ENCODE results near the gene SHANK1.

The SHANK1 gene

DNA sequence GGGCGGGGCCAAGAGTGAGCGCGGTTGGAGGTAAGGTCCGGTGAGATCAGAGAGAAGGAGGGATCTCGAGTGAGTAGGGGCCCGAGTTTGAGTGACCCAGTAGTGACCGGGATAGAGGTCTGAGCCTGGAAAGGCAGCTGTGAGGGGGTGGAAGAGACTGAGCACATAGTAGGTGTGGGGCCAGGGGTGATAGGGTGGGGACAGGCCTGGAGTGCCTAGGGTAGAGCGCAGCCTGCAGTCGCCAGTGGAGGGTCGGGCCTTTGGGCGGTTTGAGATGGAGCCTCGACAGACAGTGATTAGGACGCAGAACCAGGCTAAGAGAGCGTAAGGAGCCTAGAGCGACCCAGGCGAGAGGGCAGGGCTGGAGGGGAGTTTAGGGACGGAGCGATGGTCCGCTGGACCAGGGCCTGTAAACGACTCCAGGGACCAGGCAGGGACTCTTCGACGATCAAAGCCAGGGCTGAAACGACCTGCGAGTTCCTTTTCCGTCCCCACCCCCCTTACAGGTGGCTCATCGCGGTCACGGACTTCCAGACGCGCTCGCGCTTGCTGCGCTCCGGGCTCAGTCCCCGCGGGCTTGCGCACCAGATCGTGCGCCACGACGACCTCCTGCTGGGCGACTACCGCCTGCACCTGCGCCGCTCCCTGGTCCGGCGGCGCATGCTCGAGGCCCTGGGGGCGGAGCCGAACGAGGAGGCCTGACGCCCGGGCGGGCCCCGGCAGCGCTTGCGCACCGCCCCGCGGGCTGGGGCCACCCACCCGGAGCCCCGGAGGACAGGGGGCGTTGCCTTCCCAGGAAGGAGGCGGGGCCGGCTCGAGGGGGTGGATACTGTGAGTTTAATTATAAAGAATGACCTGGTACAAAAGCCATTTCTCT lies 60.9 kb downstream of the SHANK1 start:
- H3K4me3 ChIP-seq (ENCODE audit: low read depth, low read length): peak overlapping the region; percentile 77
- no peaks in the 10 kb centered on the region for H3K36me3 ChIP-seq (ENCODE audit: insufficient read depth, low read length)
- H3K79me2 ChIP-seq (ENCODE audit: control insufficient read depth, insufficient read depth, low read length, unreplicated experiment): no peaks in the 10 kb centered on the region
- H3K27ac ChIP-seq (ENCODE audit: low read depth, low read length): peak overlapping the region; percentile 49; the same call in 1 of the 2 replicates
- peak overlapping the region; percentile 32 for H2AFZ ChIP-seq (ENCODE audit: low read length, unreplicated experiment)
- no peaks in the 10 kb centered on the region for H3K4me1 ChIP-seq (ENCODE audit: control insufficient read depth, insufficient read depth, low read length, unreplicated experiment)
- H3K27me3 ChIP-seq (ENCODE audit: insufficient read depth, low read length): peaks cover 21% of the 10 kb centered on the region; the same call in 1 of the 2 replicates

DNA sequence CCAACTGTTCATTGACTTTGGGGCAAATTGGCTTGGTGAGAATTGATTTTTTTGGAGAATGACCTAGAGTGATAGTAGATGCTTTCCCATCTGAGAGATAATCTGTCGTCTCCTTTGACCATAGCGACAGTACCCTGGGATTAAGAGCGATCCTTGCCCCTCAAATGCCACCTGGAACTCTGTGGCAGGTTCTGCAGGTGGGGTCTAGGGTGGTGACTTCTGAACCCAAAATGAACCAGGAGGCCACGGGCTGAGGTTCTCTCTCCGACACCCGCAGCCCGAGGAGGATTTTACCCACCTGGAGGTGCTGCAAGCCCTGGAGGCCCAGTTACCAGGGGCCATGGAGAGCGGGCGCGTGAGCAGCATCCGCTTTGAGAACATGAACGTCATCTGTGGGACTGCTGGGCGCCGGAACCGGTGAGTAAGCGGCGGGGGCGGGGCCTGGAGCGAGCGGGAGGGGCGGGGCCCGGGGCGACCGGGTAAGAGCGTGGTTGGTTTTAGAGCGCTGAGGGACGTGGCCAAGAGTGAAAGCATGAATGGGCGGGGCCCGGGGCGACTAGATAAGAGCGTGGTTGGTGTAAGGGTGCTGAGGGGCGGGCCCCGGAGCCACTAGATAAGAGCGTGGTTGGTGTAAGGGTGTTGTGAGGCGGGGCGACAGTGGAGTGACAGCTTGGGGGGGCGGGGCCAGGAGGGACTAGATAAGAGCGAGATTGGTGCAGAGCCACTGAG lies 61.7 kb downstream of the SHANK1 start:
- H3K27ac ChIP-seq (ENCODE audit: low read depth, low read length): peak overlapping the region; percentile 51; the same call in 1 of the 2 replicates
- peak overlapping the region; percentile 77 for H3K4me3 ChIP-seq (ENCODE audit: low read depth, low read length)
- H3K27me3 ChIP-seq (ENCODE audit: insufficient read depth, low read length): peaks cover 28% of the 10 kb centered on the region; the same call in 1 of the 2 replicates
- H3K36me3 ChIP-seq (ENCODE audit: insufficient read depth, low read length): no peaks in the 10 kb centered on the region
- no peaks in the 10 kb centered on the region for H3K79me2 ChIP-seq (ENCODE audit: control insufficient read depth, insufficient read depth, low read length, unreplicated experiment)
- H2AFZ ChIP-seq (ENCODE audit: low read length, unreplicated experiment): peak overlapping the region; percentile 29
- H3K4me1 ChIP-seq (ENCODE audit: control insufficient read depth, insufficient read depth, low read length, unreplicated experiment): no peaks in the 10 kb centered on the region

DNA sequence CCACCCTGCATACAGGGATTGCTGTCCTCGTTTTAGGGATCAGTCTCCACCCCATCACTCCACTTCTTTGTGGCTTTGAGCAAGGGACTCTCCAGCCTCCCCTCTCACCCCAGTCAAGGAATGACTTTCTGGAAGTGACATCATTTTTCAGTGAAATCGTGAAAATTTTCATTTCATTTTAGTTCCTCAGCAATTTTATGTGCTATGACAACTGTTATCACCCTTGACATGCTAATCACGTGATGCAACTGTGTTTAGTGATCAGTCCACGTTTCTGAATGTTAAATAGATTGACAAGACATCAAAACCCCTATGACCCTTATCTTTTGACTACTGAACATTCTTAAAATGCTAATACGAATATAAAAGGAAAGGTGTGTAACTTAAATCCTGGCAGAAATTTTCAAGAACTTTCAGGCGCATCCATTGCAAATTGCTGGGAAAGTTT lies 62.4 kb downstream of the SHANK1 start:
- Histone ChIP-seq H3K27me3 (ENCODE audit: insufficient read depth, low read length) (peaks cover 32% of the 10 kb centered on the region; the same call in 1 of the 2 replicates), H3K27ac (ENCODE audit: low read depth, low read length) (peak overlapping the region; percentile 51; the same call in 1 of the 2 replicates), H2AFZ (ENCODE audit: low read length, unreplicated experiment) (no peak overlapping the region), H3K4me1 (ENCODE audit: control insufficient read depth, insufficient read depth, low read length, unreplicated experiment) (no peaks in the 10 kb centered on the region), H3K79me2 (ENCODE audit: control insufficient read depth, insufficient read depth, low read length, unreplicated experiment) (no peaks in the 10 kb centered on the region), H3K36me3 (ENCODE audit: insufficient read depth, low read length) (no peaks in the 10 kb centered on the region), H3K4me3 (ENCODE audit: low read depth, low read length) (peak overlapping the region; percentile 67)

DNA sequence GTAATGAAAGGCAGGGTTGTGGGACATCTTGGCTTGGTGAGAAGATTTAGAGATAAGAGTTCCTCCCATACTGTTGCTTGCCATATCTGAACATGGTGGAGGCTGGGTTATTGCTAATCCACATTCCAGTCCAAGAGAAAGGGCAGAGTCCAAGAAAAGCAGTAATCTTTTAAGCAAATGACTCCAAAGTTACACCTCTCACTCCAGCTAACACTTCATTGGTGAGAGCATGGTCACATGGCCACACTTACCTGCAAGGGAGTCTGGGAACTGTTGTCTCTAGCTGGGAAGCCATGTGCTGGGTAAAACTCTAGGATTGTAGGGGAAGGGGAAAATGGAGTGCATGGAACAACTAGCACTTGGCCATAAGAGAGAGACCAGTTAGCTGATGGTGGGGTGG lies 64.7 kb downstream of the SHANK1 start:
- Histone ChIP-seq H3K4me3 (ENCODE audit: low read depth, low read length) (no peak overlapping the region), H3K79me2 (ENCODE audit: control insufficient read depth, insufficient read depth, low read length, unreplicated experiment) (no peaks in the 10 kb centered on the region), H3K4me1 (ENCODE audit: control insufficient read depth, insufficient read depth, low read length, unreplicated experiment) (no peaks in the 10 kb centered on the region), H3K27me3 (ENCODE audit: insufficient read depth, low read length) (peaks cover 24% of the 10 kb centered on the region; the same call in 1 of the 2 replicates), H2AFZ (ENCODE audit: low read length, unreplicated experiment) (no peak overlapping the region), H3K27ac (ENCODE audit: low read depth, low read length) (no peak overlapping the region), H3K36me3 (ENCODE audit: insufficient read depth, low read length) (no peaks in the 10 kb centered on the region)

DNA sequence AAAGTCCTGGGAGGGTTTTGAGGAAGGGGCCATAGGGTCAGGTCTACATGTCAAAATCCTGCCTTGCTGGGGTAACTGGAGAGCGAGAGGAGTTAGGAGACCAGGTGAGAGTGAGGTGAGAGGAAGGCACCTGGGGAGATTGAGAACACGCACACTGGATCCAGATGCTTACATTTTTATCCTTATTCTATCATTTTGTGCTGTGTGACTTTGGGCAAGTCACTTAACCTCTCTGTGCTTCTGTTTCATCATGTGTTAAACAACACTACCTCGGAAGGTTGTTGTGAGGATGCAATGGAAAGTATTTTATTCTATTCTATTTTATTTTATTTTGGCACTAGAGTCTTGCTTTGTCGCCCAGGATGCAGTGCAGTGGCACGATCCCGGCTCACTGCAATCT lies 66.9 kb downstream of the SHANK1 start:
- H3K36me3 ChIP-seq (ENCODE audit: insufficient read depth, low read length): no peaks in the 10 kb centered on the region
- no peak overlapping the region for H3K27ac ChIP-seq (ENCODE audit: low read depth, low read length)
- H2AFZ ChIP-seq (ENCODE audit: low read length, unreplicated experiment): no peak overlapping the region
- peaks cover 23% of the 10 kb centered on the region; the same call in 1 of the 2 replicates for H3K27me3 ChIP-seq (ENCODE audit: insufficient read depth, low read length)
- no peaks in the 10 kb centered on the region for H3K4me1 ChIP-seq (ENCODE audit: control insufficient read depth, insufficient read depth, low read length, unreplicated experiment)
- no peaks in the 10 kb centered on the region for H3K79me2 ChIP-seq (ENCODE audit: control insufficient read depth, insufficient read depth, low read length, unreplicated experiment)
- H3K4me3 ChIP-seq (ENCODE audit: low read depth, low read length): no peak overlapping the region

DNA sequence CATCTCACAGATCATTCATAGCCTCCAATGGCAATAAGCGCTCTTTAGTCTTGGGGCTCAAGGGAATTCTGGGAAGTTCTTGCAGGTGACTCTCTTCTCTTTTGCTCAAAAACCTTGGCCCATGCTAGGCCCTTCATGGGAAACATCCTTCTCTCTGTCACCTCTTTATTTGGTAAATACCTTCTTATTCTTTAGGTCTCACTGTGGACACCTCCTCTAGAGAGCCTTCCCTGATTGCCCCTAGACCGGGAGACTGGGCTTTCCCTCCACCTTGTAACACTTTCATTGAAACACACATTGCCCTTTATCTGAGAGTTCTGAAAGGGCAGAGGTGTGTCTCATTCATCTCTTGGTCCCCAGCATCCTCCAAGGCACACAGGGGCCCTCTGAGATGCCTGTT lies 68.4 kb downstream of the SHANK1 start:
- peaks cover 23% of the 10 kb centered on the region; the same call in 1 of the 2 replicates for H3K27me3 ChIP-seq (ENCODE audit: insufficient read depth, low read length)
- no peak overlapping the region for H3K4me3 ChIP-seq (ENCODE audit: low read depth, low read length)
- no peaks in the 10 kb centered on the region for H3K4me1 ChIP-seq (ENCODE audit: control insufficient read depth, insufficient read depth, low read length, unreplicated experiment)
- no peaks in the 10 kb centered on the region for H3K79me2 ChIP-seq (ENCODE audit: control insufficient read depth, insufficient read depth, low read length, unreplicated experiment)
- H3K36me3 ChIP-seq (ENCODE audit: insufficient read depth, low read length): no peaks in the 10 kb centered on the region
- no peak overlapping the region for H2AFZ ChIP-seq (ENCODE audit: low read length, unreplicated experiment)
- H3K27ac ChIP-seq (ENCODE audit: low read depth, low read length): no peak overlapping the region

DNA sequence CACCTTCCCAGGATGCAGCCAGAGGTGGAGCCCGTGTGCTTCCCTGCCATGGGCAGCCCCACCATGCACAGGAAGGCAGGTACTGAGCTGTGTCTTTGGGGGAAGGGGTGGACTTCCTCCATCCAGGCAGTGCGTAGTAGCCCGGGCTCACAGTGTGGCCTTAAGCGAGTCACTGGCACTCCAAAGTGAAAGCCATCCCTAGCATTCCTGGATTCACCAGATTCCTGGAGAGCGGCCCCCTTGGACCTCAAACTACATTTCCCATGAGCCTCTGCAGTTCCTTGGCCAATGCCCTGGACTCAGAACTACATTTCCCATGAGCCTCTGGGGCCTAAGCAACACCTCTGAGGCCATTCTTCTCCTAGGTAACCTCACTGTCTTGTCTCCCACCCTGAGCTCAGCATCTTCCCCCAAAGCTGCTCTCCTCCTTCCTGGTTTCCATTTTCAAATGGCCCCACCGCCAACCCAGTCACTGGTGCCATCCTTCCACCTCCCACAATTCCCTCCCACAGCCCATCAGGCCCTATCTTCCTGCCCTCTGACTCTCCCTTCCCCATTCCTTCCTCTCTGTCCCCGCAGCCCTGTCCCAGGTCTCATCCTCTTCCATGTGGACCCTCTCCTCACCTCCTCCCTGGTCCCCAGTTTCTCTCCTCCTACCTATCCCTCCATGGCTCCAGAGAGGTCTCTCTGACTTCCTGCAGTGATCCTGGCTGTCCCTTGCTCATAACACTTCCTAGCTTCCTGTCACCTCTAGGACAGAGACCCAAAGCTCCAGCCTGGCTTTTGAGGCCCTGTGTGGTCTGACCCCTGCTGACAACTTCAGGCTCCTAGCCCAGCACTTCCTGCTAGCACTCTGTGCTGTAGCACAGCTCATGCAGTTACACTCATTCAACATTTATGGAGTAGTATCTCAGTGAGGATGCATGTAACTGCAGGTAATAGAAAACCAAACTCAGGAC lies 69.9 kb downstream of the SHANK1 start, which contains the start of gene C19orf81:
TSS of gene C19orf81 (plus strand) at position 13 of the 959 bp plus-strand sequence. CDS start at position 13, 0 bp downstream.
- no peak within 1 kb of the TSS for H2AFZ ChIP-seq (ENCODE audit: low read length, unreplicated experiment)
- H3K79me2 ChIP-seq (ENCODE audit: control insufficient read depth, insufficient read depth, low read length, unreplicated experiment): no peaks in the 10 kb centered on the region
- no peaks in the 10 kb centered on the region for H3K4me1 ChIP-seq (ENCODE audit: control insufficient read depth, insufficient read depth, low read length, unreplicated experiment)
- no peaks in the 10 kb centered on the region for H3K36me3 ChIP-seq (ENCODE audit: insufficient read depth, low read length)
- H3K27me3 ChIP-seq (ENCODE audit: insufficient read depth, low read length): peaks cover 23% of the 10 kb centered on the region; the same call in 1 of the 2 replicates
- H3K27ac ChIP-seq (ENCODE audit: low read depth, low read length): no peak within 1 kb of the TSS
- no peak within 1 kb of the TSS for H3K4me3 ChIP-seq (ENCODE audit: low read depth, low read length)

DNA sequence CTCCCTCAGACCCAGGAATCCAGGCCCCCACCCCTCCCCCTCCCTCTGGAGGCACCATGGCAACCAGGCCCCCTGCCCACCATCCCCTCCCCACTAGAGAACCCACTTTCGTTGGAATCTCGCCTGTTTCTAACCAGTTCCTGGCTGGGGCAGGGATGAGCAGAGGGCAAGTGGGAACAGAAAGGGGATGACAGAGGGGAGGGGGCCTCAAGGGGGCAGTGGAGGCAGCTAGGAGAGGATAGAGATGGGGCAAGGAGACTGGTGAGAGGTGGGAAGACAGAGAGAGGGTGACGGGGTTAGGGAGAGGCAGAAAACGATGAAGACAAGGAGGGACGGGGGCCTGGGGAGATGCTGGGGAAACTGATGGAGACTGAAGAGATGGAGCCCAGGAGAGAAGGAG lies 70.9 kb downstream of the SHANK1 start:
- H3K4me3 ChIP-seq (ENCODE audit: low read depth, low read length): no peak overlapping the region

DNA sequence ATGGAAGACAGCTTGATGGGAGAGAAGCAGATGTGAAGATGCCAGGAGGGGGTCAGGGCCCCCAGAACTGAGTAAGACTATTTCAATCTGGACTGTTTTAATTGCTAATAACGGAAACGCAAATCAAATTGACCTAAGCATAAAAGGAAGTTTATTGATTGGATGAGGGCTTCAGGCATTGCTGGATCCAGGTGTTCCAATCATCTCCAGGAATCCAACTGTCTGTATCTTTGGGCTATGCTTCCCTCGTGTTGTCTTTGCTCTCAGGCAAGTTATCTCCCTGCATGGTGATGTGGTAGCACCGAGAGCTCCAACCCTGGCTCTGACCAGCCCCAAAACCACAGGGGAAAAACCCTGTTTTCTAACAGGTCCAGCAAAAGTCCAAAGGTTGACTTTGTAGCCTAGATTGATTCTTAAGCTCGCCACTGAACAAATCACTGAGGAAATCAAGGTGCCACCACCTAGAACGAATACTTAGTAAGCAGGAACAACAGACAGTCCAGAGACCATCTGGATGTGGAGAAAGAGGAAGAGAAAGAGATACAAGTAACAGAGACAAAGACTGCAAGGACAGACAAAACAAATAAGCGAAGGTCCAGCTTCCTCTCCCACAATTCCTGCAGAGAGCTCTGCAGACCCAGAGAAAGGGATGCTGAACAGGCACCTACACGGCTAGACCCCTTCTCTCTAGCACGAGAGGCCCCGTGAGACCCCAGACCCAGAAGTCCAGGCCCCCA lies 71.6 kb downstream of the SHANK1 start:
- H3K4me1 ChIP-seq (ENCODE audit: control insufficient read depth, insufficient read depth, low read length, unreplicated experiment): no peaks in the 10 kb centered on the region
- H3K36me3 ChIP-seq (ENCODE audit: insufficient read depth, low read length): no peaks in the 10 kb centered on the region
- H3K4me3 ChIP-seq (ENCODE audit: low read depth, low read length): no peak overlapping the region
- H3K79me2 ChIP-seq (ENCODE audit: control insufficient read depth, insufficient read depth, low read length, unreplicated experiment): no peaks in the 10 kb centered on the region
- H3K27me3 ChIP-seq (ENCODE audit: insufficient read depth, low read length): peaks cover 26% of the 10 kb centered on the region
- no peak overlapping the region for H3K27ac ChIP-seq (ENCODE audit: low read depth, low read length)
- no peak overlapping the region for H2AFZ ChIP-seq (ENCODE audit: low read length, unreplicated experiment)

More for the DNA sequence above, 70.9 kb downstream of the SHANK1 start:
- Histone ChIP-seq H3K36me3 (ENCODE audit: insufficient read depth, low read length) (no peaks in the 10 kb centered on the region), H2AFZ (ENCODE audit: low read length, unreplicated experiment) (no peak overlapping the region), H3K4me1 (ENCODE audit: control insufficient read depth, insufficient read depth, low read length, unreplicated experiment) (no peaks in the 10 kb centered on the region), H3K27ac (ENCODE audit: low read depth, low read length) (no peak overlapping the region), H3K27me3 (ENCODE audit: insufficient read depth, low read length) (peaks cover 26% of the 10 kb centered on the region), H3K79me2 (ENCODE audit: control insufficient read depth, insufficient read depth, low read length, unreplicated experiment) (no peaks in the 10 kb centered on the region)
